Neural progenitor cell (in vitro differentiated cells): ENCODE measurements around the gene MYRFL.

Experiments used
- CTCF ChIP-seq: fragments of 200-600 bp; sonication (generic); IDR thresholded peaks from 2 replicates; pipeline ENCODE4 v1.5.1; 2017; ENCODE audit warnings: antibody characterized with exemption, mild to moderate bottlenecking
- EZH2 ChIP-seq: fragments of 200-600 bp; sonication (generic); IDR thresholded peaks from 2 replicates; pipeline ENCODE4 v1.6.1; 2017; ENCODE audit warnings: antibody characterized with exemption, mild to moderate bottlenecking, moderate library complexity

- TF ChIP-seq CTCF (no peak), EZH2 (no peak)
Observed at GRCh38 chr12:69874606-69875005, 49.6 kb downstream of the MYRFL start.
